ENCODE results near the gene CLDN9.

CLDN9 gene

DNA sequence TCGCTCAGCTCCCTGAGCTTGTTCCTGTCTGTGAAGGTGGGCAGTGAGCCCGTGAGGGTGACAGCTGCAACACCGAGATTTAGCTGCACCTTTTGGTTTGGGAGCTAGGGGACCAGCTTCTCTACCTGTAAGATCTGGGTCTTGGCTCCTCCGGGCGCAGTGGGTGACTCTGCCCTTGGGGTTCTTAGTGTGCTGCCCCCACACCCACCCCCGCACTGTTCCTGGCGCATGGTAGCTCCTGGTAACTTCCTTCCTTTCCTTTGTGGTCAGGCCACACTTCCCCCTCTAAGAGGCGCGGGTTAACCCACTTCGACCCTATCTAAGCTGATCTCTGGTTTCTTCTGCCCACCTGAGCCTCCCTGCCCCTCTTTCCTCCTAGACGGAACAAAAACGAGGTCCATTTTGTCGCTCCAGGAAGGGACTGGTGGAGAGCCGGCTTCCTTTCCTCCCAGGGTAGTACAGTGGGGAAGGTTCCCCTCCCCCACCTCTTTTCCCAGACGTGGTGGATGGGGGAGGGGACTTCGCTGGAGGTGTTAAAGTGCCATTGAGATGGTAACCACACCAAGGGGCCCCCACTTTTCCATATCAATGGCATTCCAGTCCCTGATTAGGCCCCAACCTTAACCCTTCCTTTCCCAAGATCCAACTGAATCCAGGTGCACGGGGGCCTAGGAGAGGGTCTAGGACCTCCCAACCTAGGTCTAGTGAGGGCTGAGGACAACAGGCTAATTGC, 4.6 kb upstream of the CLDN9 start:
- H3K27ac ChIP-seq: no peak overlapping the region
- H3K79me2 ChIP-seq: peaks cover 5% of the 10 kb centered on the region
- no peak overlapping the region for H3K4me3 ChIP-seq (ENCODE audit: low read depth, low read length)
- peaks cover 40% of the 10 kb centered on the region for H3K4me1 ChIP-seq
- H3K9me3 ChIP-seq (ENCODE audit: control insufficient read depth, low read length): no peaks in the 10 kb centered on the region
- H3K36me3 ChIP-seq (ENCODE audit: control insufficient read depth, insufficient read depth, low read length): no peaks in the 10 kb centered on the region
- H3K4me2 ChIP-seq (ENCODE audit: low read length): no peak overlapping the region
- H3K9ac ChIP-seq: no peak overlapping the region
- no peaks in the 10 kb centered on the region for H3K27me3 ChIP-seq (ENCODE audit: control insufficient read depth, insufficient read depth, low read length)
- TF ChIP-seq, protein P1, sequence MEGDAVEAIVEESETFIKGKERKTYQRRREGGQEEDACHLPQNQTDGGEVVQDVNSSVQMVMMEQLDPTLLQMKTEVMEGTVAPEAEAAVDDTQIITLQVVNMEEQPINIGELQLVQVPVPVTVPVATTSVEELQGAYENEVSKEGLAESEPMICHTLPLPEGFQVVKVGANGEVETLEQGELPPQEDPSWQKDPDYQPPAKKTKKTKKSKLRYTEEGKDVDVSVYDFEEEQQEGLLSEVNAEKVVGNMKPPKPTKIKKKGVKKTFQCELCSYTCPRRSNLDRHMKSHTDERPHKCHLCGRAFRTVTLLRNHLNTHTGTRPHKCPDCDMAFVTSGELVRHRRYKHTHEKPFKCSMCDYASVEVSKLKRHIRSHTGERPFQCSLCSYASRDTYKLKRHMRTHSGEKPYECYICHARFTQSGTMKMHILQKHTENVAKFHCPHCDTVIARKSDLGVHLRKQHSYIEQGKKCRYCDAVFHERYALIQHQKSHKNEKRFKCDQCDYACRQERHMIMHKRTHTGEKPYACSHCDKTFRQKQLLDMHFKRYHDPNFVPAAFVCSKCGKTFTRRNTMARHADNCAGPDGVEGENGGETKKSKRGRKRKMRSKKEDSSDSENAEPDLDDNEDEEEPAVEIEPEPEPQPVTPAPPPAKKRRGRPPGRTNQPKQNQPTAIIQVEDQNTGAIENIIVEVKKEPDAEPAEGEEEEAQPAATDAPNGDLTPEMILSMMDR (IDR thresholded peaks at IDR 0.05): no peak
- H2AFZ ChIP-seq: no peak overlapping the region

GRCh38 chr16:3008690-3009037, 4.1 kb upstream of the CLDN9 start:
- H3K27ac ChIP-seq: peak overlapping the region; percentile 98
- H3K27me3 ChIP-seq (ENCODE audit: control insufficient read depth, insufficient read depth, low read length): no peaks in the 10 kb centered on the region
- H3K4me3 ChIP-seq (ENCODE audit: low read depth, low read length): no peak overlapping the region
- no peaks in the 10 kb centered on the region for H3K9me3 ChIP-seq (ENCODE audit: control insufficient read depth, low read length)
- H3K4me2 ChIP-seq (ENCODE audit: low read length): no peak overlapping the region
- TF ChIP-seq, protein P1 (IDR thresholded peaks at IDR 0.05): no peak
- H3K36me3 ChIP-seq (ENCODE audit: control insufficient read depth, insufficient read depth, low read length): no peaks in the 10 kb centered on the region
- H3K4me1 ChIP-seq: peaks cover 46% of the 10 kb centered on the region
- H2AFZ ChIP-seq: no peak overlapping the region
- no peak overlapping the region for H3K9ac ChIP-seq
- peaks cover 5% of the 10 kb centered on the region for H3K79me2 ChIP-seq

DNA sequence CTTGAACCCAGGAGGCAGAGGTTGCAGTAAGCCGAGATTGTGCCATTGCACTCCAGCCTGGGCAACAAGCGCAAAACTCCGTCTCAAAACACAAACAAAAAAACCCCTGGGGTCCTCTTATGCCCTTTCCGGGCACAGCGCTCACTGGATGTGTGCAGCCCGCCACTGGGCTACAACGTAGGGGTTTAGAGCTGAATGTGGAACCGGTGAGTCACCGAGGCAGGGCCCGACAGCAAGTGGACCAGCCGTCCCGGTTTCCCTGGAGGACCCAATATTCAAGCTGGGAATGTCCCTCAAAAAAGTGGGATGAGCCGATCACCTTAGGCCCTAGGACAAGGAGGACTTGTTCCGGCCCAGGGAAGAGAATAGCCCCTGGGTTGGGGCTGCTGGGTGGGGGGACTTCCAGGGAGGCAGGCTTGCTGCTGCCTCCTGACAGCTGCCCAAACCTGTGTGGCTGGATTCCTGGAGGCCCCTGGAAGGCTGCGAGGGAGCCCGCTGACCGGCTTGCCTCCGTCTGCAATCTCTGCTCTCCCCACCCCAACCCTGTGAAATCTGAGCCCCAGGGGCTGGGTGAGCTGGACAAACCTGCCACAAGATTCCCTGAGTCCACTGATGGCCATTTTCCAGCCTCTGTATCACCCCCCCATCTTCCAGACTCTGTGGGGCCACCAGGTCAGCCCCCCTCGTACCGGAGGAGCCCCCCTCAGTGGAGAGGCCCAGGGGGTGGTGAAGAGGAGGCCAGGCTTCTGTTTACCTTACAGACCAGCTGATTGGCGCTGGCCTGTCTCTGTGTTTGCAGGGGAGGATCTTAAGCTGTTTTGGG, 2.9 kb upstream of the CLDN9 start:
- H3K9ac ChIP-seq: no peak overlapping the region
- H3K4me2 ChIP-seq (ENCODE audit: low read length): peak overlapping the region; percentile 71
- peak overlapping the region; percentile 98 for H3K27ac ChIP-seq
- peaks cover 5% of the 10 kb centered on the region for H3K79me2 ChIP-seq
- peak overlapping the region; percentile 35 for H3K4me3 ChIP-seq (ENCODE audit: low read depth, low read length)
- H3K36me3 ChIP-seq (ENCODE audit: control insufficient read depth, insufficient read depth, low read length): no peaks in the 10 kb centered on the region
- peak overlapping the region; percentile 93 for H2AFZ ChIP-seq
- peaks cover 46% of the 10 kb centered on the region for H3K4me1 ChIP-seq
- TF ChIP-seq, protein P1 (IDR thresholded peaks at IDR 0.05): no peak
- H3K9me3 ChIP-seq (ENCODE audit: control insufficient read depth, low read length): no peaks in the 10 kb centered on the region
- H3K27me3 ChIP-seq (ENCODE audit: control insufficient read depth, insufficient read depth, low read length): no peaks in the 10 kb centered on the region

DNA sequence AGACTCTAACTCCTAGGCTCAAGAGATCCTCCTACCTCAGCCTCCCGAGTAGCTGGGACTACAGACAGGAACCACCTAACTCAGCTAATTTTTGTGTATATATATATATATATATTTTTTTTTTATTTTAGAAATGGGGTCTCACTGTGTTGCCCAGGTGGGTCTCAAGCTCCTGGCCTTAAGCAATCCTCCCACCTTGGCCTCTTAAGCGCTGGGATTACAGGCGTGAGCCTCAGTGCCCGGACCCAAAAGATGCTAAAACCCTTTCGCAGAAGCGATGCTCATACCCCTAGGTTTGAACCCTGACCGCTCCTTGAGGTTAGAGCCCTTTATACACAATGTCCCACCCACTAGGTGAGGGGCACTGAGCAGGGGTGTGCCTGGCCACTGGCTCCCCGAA, 2.2 kb upstream of the CLDN9 start:
- H3K36me3 ChIP-seq (ENCODE audit: control insufficient read depth, insufficient read depth, low read length): no peaks in the 10 kb centered on the region
- H3K9ac ChIP-seq: no peak overlapping the region
- peak overlapping the region; percentile 71 for H3K4me2 ChIP-seq (ENCODE audit: low read length)
- no peaks in the 10 kb centered on the region for H3K9me3 ChIP-seq (ENCODE audit: control insufficient read depth, low read length)
- TF ChIP-seq, protein P1 (IDR thresholded peaks at IDR 0.05): no peak
- H3K4me3 ChIP-seq (ENCODE audit: low read depth, low read length): no peak overlapping the region
- peak overlapping the region; percentile 98 for H3K27ac ChIP-seq
- peak overlapping the region; percentile 93 for H2AFZ ChIP-seq
- no peaks in the 10 kb centered on the region for H3K27me3 ChIP-seq (ENCODE audit: control insufficient read depth, insufficient read depth, low read length)
- peaks cover 46% of the 10 kb centered on the region for H3K4me1 ChIP-seq
- peaks cover 5% of the 10 kb centered on the region for H3K79me2 ChIP-seq

Data from parathyroid adenoma (tissue), 2 donors.